ENCODE results near the gene GTF3C2. TPM values are rescaled to one million over a fixed set of nuclear protein-coding genes. Genes with fewer than 3 reads are reported as not detected.

GTF3C2 gene
- total and polyA plus RNA-seq, 2 of the 13 experiments (the other 11 are each of a cell fraction or from before 2014, with no cell fraction given), result 77.5 to 130 TPM

DNA sequence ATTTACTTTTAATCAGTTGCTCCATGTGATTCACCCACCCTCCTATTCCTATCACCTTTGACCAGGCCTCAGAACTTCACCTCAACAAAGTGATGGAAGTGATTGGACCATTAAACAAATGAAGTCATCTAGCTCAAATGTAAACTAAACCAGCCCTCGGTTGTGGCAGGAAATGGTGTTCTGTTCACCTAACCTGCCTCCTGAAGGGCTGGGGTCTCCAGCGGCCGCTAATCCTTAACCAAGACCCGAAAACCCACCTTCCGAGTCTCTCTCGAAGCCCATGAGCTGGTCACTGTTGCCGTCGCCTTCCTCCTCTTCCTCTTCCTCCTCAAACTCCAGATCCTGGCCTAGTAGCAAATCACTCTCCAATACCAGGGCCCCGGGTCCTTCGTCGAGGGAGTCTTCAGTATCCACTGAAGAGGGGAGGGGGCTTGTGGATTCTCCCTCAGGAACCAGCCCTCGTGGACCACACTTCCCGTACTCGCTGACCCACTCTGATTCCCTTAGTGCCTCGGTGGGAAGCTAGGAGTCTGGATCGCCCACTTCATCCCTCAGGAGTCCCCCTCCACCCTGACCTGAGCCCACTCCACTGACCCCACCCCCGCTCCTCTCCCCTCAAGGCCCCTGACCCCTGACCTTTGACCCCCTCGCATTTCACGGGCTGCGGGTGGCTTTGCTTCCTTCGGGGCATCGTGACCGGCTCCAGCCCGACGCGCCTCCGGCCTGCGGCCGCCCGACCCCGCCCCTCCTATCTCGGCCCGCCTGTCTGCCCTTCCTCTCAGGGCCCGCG is 23.5 kb upstream of the GTF3C2 start (continued):
- no peak for TF ChIP-seq PRPF4 (IDR thresholded peaks at IDR 0.05; ENCODE audit: low read depth, low read length, poor library complexity, severe bottlenecking)
- no peak for TF ChIP-seq ZFP37 (CRISPR knock-in tag; IDR thresholded peaks at IDR 0.05; ENCODE audit: borderline replicate concordance)
- TF ChIP-seq NRL (CRISPR knock-in tag; IDR thresholded peaks at IDR 0.05; ENCODE audit: borderline replicate concordance), result no peak
- no peak for TF ChIP-seq FOSL2 (CRISPR knock-in tag; IDR thresholded peaks at IDR 0.05)
- TF ChIP-seq, protein P1, sequence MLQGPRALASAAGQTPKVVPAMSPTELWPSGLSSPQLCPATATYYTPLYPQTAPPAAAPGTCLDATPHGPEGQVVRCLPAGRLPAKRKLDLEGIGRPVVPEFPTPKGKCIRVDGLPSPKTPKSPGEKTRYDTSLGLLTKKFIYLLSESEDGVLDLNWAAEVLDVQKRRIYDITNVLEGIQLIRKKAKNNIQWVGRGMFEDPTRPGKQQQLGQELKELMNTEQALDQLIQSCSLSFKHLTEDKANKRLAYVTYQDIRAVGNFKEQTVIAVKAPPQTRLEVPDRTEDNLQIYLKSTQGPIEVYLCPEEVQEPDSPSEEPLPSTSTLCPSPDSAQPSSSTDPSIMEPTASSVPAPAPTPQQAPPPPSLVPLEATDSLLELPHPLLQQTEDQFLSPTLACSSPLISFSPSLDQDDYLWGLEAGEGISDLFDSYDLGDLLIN (CRISPR knock-in tag; IDR thresholded peaks at IDR 0.05; ENCODE audit: borderline replicate concordance), result no peak
- TF ChIP-seq SP2 (CRISPR knock-in tag; IDR thresholded peaks at IDR 0.05), result no peak
- 0 out of 2 replicates have a peak, but pooled peaks have one; percentile 5 for TF ChIP-seq ZNF34 (CRISPR knock-in tag; IDR thresholded peaks at IDR 0.05; ENCODE audit: borderline replicate concordance)
- no peak for TF ChIP-seq BRCA1 (CRISPR knock-in tag; IDR thresholded peaks at IDR 0.05)
- TF ChIP-seq, protein P2, sequence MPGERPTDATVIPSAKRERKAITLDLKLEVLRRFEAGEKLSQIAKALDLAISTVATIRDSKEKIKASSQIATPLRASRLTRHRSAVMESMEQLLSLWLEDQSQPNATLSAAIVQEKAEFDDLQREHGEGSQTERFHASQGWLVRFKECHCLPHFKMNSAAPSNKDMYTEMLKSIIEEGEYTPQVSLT (CRISPR knock-in tag; IDR thresholded peaks at IDR 0.05; ENCODE audit: borderline replicate concordance, low read depth), result no peak
- TF ChIP-seq TBX3 (IDR thresholded peaks at IDR 0.05; ENCODE audit: borderline replicate concordance), result peak; percentile 53; the same call in 1 of the 2 replicates
- TF ChIP-seq, protein P3, sequence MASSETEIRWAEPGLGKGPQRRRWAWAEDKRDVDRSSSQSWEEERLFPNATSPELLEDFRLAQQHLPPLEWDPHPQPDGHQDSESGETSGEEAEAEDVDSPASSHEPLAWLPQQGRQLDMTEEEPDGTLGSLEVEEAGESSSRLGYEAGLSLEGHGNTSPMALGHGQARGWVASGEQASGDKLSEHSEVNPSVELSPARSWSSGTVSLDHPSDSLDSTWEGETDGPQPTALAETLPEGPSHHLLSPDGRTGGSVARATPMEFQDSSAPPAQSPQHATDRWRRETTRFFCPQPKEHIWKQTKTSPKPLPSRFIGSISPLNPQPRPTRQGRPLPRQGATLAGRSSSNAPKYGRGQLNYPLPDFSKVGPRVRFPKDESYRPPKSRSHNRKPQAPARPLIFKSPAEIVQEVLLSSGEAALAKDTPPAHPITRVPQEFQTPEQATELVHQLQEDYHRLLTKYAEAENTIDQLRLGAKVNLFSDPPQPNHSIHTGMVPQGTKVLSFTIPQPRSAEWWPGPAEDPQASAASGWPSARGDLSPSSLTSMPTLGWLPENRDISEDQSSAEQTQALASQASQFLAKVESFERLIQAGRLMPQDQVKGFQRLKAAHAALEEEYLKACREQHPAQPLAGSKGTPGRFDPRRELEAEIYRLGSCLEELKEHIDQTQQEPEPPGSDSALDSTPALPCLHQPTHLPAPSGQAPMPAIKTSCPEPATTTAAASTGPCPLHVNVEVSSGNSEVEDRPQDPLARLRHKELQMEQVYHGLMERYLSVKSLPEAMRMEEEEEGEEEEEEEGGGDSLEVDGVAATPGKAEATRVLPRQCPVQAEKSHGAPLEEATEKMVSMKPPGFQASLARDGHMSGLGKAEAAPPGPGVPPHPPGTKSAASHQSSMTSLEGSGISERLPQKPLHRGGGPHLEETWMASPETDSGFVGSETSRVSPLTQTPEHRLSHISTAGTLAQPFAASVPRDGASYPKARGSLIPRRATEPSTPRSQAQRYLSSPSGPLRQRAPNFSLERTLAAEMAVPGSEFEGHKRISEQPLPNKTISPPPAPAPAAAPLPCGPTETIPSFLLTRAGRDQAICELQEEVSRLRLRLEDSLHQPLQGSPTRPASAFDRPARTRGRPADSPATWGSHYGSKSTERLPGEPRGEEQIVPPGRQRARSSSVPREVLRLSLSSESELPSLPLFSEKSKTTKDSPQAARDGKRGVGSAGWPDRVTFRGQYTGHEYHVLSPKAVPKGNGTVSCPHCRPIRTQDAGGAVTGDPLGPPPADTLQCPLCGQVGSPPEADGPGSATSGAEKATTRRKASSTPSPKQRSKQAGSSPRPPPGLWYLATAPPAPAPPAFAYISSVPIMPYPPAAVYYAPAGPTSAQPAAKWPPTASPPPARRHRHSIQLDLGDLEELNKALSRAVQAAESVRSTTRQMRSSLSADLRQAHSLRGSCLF (CRISPR knock-in tag; IDR thresholded peaks at IDR 0.05; ENCODE audit: borderline replicate concordance), result no peak
- no peak for TF ChIP-seq NFIB (CRISPR knock-in tag; IDR thresholded peaks at IDR 0.05; ENCODE audit: borderline replicate concordance)
- no peak for TF ChIP-seq RFXANK (CRISPR knock-in tag; IDR thresholded peaks at IDR 0.05)
- TF ChIP-seq, protein P4, sequence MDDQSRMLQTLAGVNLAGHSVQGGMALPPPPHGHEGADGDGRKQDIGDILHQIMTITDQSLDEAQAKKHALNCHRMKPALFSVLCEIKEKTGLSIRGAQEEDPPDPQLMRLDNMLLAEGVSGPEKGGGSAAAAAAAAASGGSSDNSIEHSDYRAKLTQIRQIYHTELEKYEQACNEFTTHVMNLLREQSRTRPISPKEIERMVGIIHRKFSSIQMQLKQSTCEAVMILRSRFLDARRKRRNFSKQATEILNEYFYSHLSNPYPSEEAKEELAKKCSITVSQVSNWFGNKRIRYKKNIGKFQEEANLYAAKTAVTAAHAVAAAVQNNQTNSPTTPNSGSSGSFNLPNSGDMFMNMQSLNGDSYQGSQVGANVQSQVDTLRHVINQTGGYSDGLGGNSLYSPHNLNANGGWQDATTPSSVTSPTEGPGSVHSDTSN (CRISPR knock-in tag; IDR thresholded peaks at IDR 0.05; ENCODE audit: borderline replicate concordance), result no peak
- no peak for TF ChIP-seq YEATS4 (CRISPR knock-in tag; IDR thresholded peaks at IDR 0.05; ENCODE audit: borderline replicate concordance)
- no peak for TF ChIP-seq ZNF761 (CRISPR knock-in tag; conservative IDR thresholded peaks at IDR 0.05)
- TF ChIP-seq, protein P5, sequence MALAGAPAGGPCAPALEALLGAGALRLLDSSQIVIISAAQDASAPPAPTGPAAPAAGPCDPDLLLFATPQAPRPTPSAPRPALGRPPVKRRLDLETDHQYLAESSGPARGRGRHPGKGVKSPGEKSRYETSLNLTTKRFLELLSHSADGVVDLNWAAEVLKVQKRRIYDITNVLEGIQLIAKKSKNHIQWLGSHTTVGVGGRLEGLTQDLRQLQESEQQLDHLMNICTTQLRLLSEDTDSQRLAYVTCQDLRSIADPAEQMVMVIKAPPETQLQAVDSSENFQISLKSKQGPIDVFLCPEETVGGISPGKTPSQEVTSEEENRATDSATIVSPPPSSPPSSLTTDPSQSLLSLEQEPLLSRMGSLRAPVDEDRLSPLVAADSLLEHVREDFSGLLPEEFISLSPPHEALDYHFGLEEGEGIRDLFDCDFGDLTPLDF (CRISPR knock-in tag; IDR thresholded peaks at IDR 0.05), result no peak
- no peak; the same call in 1 of the 2 replicates for TF ChIP-seq HDAC2 (CRISPR knock-in tag; IDR thresholded peaks at IDR 0.05)
- TF ChIP-seq ZFP36L1 (CRISPR knock-in tag; IDR thresholded peaks at IDR 0.05), result peak; percentile 73; the same call in 1 of the 2 replicates
- no peak for TF ChIP-seq ETV6 (CRISPR knock-in tag; conservative IDR thresholded peaks at IDR 0.05)
- no peak; the same call in 1 of the 2 replicates for TF ChIP-seq IRF2 (CRISPR knock-in tag; IDR thresholded peaks at IDR 0.05)
